Spleen (tissue), 11 donors: Measurements from ENCODE around the gene RSBN1L. TPM values are rescaled to one million over a fixed set of nuclear protein-coding genes. Genes with fewer than 3 reads are reported as not detected.
A peak's percentile ranks its signal among the peaks of the same experiment; 100 is the strongest.

Experiments
- DNase-seq: peaks from one replicate; pipeline ENCODE4 v3.0.0-alpha.2; 2020
- H3K27ac ChIP-seq, 8 donors: fragments of 200-600 bp; sonication (generic) in 7 of 8; 1 replicate in 4 of 8; 2 replicates in 4 of 8; pipeline versions ENCODE4 v1.5.0 to v1.8.0; 2016 to 2021; ENCODE audit warnings: inconsistent platforms in 4 of 8, mild to moderate bottlenecking in 4 of 8, moderate library complexity in 1 of 8
- H3K27me3 ChIP-seq, 7 donors: fragments of 200-600 bp; sonication (generic) in 6 of 7; replicated peaks in 1 of 7; 1 replicate in 4 of 7; 2 replicates in 3 of 7; pipeline versions ENCODE4 v1.5.0 to v1.8.0; 2016 to 2021; ENCODE audit warnings: inconsistent platforms in 3 of 7, mild to moderate bottlenecking in 1 of 7
- H3K36me3 ChIP-seq, 6 donors: fragments of 200-600 bp; sonication (generic) in 5 of 6; 1 replicate in 4 of 6; 2 replicates in 2 of 6; pipeline versions ENCODE4 v1.5.0 to v1.8.0; 2016 to 2021; ENCODE audit warnings: inconsistent platforms in 2 of 6
- H3K4me1 ChIP-seq, 6 donors: fragments of 200-600 bp; sonication (generic) in 5 of 6; 1 replicate in 3 of 6; 2 replicates in 3 of 6; pipeline versions ENCODE4 v1.5.0 to v1.8.0; 2016 to 2021; ENCODE audit warnings: inconsistent platforms in 3 of 6
- H3K4me3 ChIP-seq, 8 donors: fragments of 200-600 bp; sonication (generic) in 7 of 8; 1 replicate in 4 of 8; 2 replicates in 4 of 8; pipeline versions ENCODE4 v1.5.0 to v1.8.0; 2016 to 2021; ENCODE audit warnings: inconsistent platforms in 4 of 8, mild to moderate bottlenecking in 4 of 8, moderate library complexity in 2 of 8
- H3K9me3 ChIP-seq, 8 donors: fragments of 200-600 bp; sonication (generic) in 7 of 8; 1 replicate in 4 of 8; 2 replicates in 4 of 8; pipeline versions ENCODE4 v1.5.0 to v1.8.0; 2016 to 2021; ENCODE audit warnings: inconsistent platforms in 4 of 8
- POLR2A ChIP-seq, 3 donors: fragments of 450-650 bp; IDR thresholded peaks; one replicate each; pipeline ENCODE4 v1.5.1; 2017; ENCODE audit warnings: antibody characterized with exemption in 3 of 3, mild to moderate bottlenecking in 1 of 3
- POLR2AphosphoS5 ChIP-seq, 3 donors: sonication (generic); formaldehyde crosslinking; IDR thresholded peaks; one replicate each; pipeline ENCODE4 v1.5.1; 2017; ENCODE audit warnings: antibody characterized with exemption in 3 of 3
- WGBS, 5 donors: extraction: QIAGEN DNeasy Blood & Tissue Kit in 3 of 5; methylation state at CpG; one replicate each; pipeline versions ENCODE4 v1.1.5 to v1.1.7; 2013 to 2018; 5-methylcytosine and 5-hydroxymethylcytosine counted together
- intact Hi-C: fragments of 100-400 bp; cut with DNase I; formaldehyde crosslinking; loops from one replicate; pipeline ENCODE4 v1.15.0; 2023; ENCODE audit warnings: low total_unique reads
- polyA plus RNA-seq, 3 donors: library from polyadenylated mRNA; stranded (reverse); fragments of 200-250 nt; gene quantifications; one replicate each; pipeline ENCODE4 v1.2.1, GENCODE V29; 2013
- total RNA-seq, 7 donors: library from RNA; depleted of rRNA in 3 of 7; stranded (reverse); fragments of >200 nt in 3 of 7; fragmentation: NEBNext Ultra II Directional in 4 of 7; extraction: Animal tissue kit (Norgen Biotek cat#: 25700) in 4 of 7; gene quantifications; one replicate each; pipeline versions ENCODE4 v1.1.0 to v1.2.1, GENCODE V29; 2016 to 2021
- TF ChIP-seq, protein P1 (sequence below), 11 experiments: fragments of 200-600 bp in 7 of 11; fragments of 450-650 bp in 4 of 11; sonication (generic) in 4 of 11; IDR thresholded peaks in 8 of 11; conservative IDR thresholded peaks in 3 of 11; 1 replicate in 7 of 11; 2 replicates in 4 of 11; pipeline versions ENCODE4 v1.4.0 to v1.8.0; 2016 to 2021; ENCODE audit warnings: antibody characterized with exemption in 11 of 11, inconsistent platforms in 4 of 11, mild to moderate bottlenecking in 1 of 11
- donor health status: healthy with polysubstance abuse.
- donor health status: DM: no; HTN: no; CAD: no; lungs with moderate emphysema.
- donor health status: DM: no; HTN: no; CAD: no.
- donor health status: Bipolar disorder and iron deficiency.
- donor health status: healthy.
- donor health status: DM: no; HTN: no; CAD: no.
- donor health status: DM: yes; HTN: yes; CAD: no.

RSBN1L gene
- total and polyA plus RNA-seq, 10 donors: 9.4 to 32.5 (median 27.5) TPM

DNA sequence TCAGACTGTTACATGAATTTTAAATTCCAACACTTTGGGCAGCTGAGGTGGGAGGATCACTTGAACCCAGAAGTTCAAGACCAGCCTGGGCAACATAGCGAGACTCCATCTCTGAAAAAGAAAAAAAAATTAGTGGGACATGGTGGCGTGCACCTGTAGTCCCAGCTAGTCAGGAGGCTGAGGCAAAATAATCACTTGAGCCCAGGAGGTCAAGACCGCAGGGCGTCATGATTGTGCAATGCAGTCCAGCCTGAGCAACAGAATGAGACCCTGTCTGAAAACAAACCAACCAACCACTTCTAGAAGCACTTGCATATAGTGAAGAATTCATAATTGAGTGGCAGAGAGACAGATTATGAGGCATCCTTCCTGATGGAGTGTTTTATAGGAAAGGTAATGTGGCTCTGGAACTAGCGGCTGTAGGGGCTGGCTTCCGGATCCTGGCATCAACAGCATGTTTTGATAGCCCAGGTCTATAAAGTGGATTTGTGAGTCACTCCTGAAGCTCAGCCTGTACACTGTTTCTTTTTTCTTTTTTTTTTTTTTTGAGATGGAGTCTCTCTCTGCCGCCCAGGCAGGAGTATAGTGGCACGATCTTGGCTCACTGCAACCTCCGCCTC, 40.3 kb upstream of the RSBN1L start:
- Histone ChIP-seq H3K36me3 (peaks cover 0 to 86% (median 19%) of the 10 kb centered on the region in 6 donors), H3K27ac (no peak overlapping the region), H3K4me3 (no peak overlapping the region), H3K9me3 (no peaks in the 10 kb centered on the region), H3K27me3 (no peaks in the 10 kb centered on the region), H3K4me1 (peaks cover 0 to 14% (median 3%) of the 10 kb centered on the region in 6 donors)
- WGBS, 5 donors: 84 to 98% (median 96%) methylated on average over 9 of the region's 9 CpGs
- TF ChIP-seq, protein P1, sequence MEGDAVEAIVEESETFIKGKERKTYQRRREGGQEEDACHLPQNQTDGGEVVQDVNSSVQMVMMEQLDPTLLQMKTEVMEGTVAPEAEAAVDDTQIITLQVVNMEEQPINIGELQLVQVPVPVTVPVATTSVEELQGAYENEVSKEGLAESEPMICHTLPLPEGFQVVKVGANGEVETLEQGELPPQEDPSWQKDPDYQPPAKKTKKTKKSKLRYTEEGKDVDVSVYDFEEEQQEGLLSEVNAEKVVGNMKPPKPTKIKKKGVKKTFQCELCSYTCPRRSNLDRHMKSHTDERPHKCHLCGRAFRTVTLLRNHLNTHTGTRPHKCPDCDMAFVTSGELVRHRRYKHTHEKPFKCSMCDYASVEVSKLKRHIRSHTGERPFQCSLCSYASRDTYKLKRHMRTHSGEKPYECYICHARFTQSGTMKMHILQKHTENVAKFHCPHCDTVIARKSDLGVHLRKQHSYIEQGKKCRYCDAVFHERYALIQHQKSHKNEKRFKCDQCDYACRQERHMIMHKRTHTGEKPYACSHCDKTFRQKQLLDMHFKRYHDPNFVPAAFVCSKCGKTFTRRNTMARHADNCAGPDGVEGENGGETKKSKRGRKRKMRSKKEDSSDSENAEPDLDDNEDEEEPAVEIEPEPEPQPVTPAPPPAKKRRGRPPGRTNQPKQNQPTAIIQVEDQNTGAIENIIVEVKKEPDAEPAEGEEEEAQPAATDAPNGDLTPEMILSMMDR (IDR thresholded peaks at IDR 0.05 in 8 of 11, conservative IDR thresholded peaks at IDR 0.05 in 3 of 11): no peak
- TF ChIP-seq POLR2A (IDR thresholded peaks at IDR 0.05) (no peak), POLR2AphosphoS5 (IDR thresholded peaks at IDR 0.05) (no peak)
- intact Hi-C loops: no loop called here
- no peak for DNase-seq

DNA sequence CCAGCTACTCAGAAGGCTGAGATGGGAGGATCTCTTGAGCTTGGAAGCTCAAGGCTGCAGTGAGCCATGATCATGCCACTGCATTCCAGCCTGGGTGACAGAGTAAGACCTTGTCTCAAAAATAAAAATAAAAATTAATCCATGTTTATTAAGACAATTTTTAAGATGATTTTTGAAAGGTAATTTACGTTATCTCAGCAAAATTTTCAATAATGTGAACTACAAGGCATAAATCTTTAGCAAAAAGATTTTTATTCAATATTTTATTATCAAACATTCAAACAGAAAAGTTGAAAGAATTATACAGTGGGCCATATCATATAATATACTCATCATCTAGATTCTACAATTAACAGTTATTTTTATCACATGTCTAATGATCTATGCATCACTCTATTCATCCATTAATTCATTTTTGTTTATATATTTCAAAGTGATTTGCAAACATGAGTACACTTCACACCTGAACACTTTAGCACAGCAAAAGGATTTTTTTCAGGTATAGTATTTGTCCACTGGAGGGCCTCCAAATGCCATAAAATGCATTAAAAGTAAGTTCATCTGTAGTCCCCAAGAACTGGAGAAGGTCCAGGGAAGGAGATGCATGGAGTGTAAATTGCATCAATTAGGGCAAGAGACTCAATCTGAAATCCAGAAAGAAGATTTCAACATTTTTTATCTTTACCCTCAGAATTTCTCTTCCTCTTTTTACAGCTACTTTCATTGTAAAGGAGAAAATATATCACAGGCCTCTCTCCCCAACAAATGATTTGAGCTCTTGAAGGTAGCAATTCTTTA, 38.6 kb upstream of the RSBN1L start:
- intact Hi-C loops: no loop called here
- Histone ChIP-seq H3K9me3 (no peaks in the 10 kb centered on the region), H3K27me3 (no peaks in the 10 kb centered on the region), H3K27ac (no peak overlapping the region), H3K36me3 (peaks cover 0 to 86% (median 19%) of the 10 kb centered on the region in 6 donors), H3K4me1 (peaks cover 0 to 7% (median 0%) of the 10 kb centered on the region in 6 donors), H3K4me3 (no peak overlapping the region)
- DNase-seq: no peak
- WGBS, 5 donors: 69 to 91% (median 82%) methylated on average over 1 of the region's 1 CpG
- TF ChIP-seq, protein P1 (IDR thresholded peaks at IDR 0.05 in 8 of 11, conservative IDR thresholded peaks at IDR 0.05 in 3 of 11): peak in 9 of 11 experiments; percentile 24 to 53 (median 44)
- no peak for TF ChIP-seq POLR2A (IDR thresholded peaks at IDR 0.05)
- no peak for TF ChIP-seq POLR2AphosphoS5 (IDR thresholded peaks at IDR 0.05)

DNA sequence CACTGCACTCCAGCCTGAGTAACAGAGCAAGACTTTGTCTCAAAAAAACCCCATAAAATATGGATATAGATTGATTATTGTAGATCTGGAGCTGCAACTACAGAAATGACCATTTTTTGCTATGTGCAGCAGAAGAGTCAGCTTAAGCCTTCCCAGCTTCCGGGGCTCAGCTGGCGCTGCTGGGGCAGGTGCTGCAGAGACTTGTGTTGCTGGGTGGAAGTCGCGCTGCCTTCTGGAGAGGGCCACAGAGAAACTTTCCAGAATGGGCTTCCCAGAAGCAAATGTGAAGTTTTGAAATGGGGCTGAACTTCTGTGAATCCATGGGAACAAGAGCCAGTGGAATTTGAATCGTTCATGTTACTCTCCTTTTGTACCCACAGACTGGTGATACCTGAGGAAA, 37.3 kb upstream of the RSBN1L start:
- 93 to 96% (median 95%) methylated on average over 3 to 5 of the region's 5 CpGs for whole genome bisulfite sequencing, 5 donors
- intact Hi-C loops: no loop called here
- Histone ChIP-seq H3K27me3 (no peaks in the 10 kb centered on the region), H3K9me3 (no peaks in the 10 kb centered on the region), H3K4me3 (no peak overlapping the region), H3K4me1 (peaks cover 0 to 7% (median 0%) of the 10 kb centered on the region in 6 donors), H3K27ac (no peak overlapping the region), H3K36me3 (peaks cover 0 to 76% (median 16%) of the 10 kb centered on the region in 6 donors)
- DNase-seq: no peak
- no peak for TF ChIP-seq POLR2AphosphoS5 (IDR thresholded peaks at IDR 0.05)
- TF ChIP-seq, protein P1 (IDR thresholded peaks at IDR 0.05 in 8 of 11, conservative IDR thresholded peaks at IDR 0.05 in 3 of 11): no peak
- no peak for TF ChIP-seq POLR2A (IDR thresholded peaks at IDR 0.05)

DNA sequence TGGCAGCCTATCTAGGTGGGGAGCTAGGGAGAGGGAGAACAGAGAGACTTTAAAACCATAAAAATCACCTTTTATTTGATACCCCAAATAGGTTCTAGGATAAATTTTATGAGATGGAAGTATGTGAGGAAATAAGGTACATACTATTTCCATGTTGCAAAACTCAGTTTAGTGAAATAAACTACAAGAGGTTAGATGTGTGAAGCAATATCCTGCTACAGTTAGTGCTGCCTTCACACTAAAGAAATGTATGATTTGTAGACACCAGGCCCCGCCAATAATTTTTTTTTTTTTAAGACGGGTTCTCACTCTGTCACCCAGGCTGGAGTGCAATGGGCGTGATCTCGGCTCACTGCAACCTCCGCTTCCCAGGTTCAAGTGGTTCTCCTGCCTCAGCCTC, 34.4 kb upstream of the RSBN1L start:
- WGBS, 5 donors: 51 to 89% (median 75%) methylated on average over 5 of the region's 5 CpGs
- Histone ChIP-seq H3K36me3 (peaks cover 0 to 74% (median 7%) of the 10 kb centered on the region in 6 donors), H3K4me3 (no peak overlapping the region), H3K27ac (peak overlapping the region in 3 of 8 donors; percentile 4 to 29 (median 5)), H3K4me1 (peaks cover 0 to 7% (median 0%) of the 10 kb centered on the region in 6 donors), H3K27me3 (no peaks in the 10 kb centered on the region), H3K9me3 (no peaks in the 10 kb centered on the region)
- intact Hi-C loops: no loop called here
- TF ChIP-seq, protein P1 (IDR thresholded peaks at IDR 0.05 in 8 of 11, conservative IDR thresholded peaks at IDR 0.05 in 3 of 11): no peak
- no peak for TF ChIP-seq POLR2A (IDR thresholded peaks at IDR 0.05)
- no peak for TF ChIP-seq POLR2AphosphoS5 (IDR thresholded peaks at IDR 0.05)
- DNase-seq: no peak
